HuH-7 (cell line): Measurements from ENCODE around the gene PWWP2A.
"Not testable (repeated sequence)": the region's sequence is repeated elsewhere in the genome, so short reads cannot be mapped to it uniquely, and the experiment has no call there.

Experiments
- DNase-seq: peaks from one replicate; pipeline ENCODE4 v3.0.0; 2011; ENCODE audit warnings: low spot score

PWWP2A gene

GRCh38 chr5:160119142-160119904 lies at the start of gene PWWP2A:
Gene PWWP2A, minus strand, starts transcription at chr5:160119450. Its CDS starts 62 bp downstream, at chr5:160119388.
- peak; percentile 99 for DNase-seq

- peak; percentile 59 for DNase-seq
These were observed 48.4 kb upstream of the PWWP2A start for GRCh38 chr5:160167624-160168165.

GRCh38 chr5:160166973-160167623 lies 47.8 kb upstream of the PWWP2A start:
- no peak for DNase-seq

- no peak for DNase-seq
These were observed 47.1 kb upstream of the PWWP2A start for GRCh38 chr5:160166069-160166972.

- DNase-seq, result no peak
These were observed 46.2 kb upstream of the PWWP2A start for GRCh38 chr5:160165137-160166068.

- no peak for DNase-seq
These were observed 43.7 kb upstream of the PWWP2A start for GRCh38 chr5:160162910-160163309.

GRCh38 chr5:160161626-160162025 lies 42.4 kb upstream of the PWWP2A start:
- no peak for DNase-seq

- not testable (repeated sequence) for DNase-seq
These were observed 41.6 kb upstream of the PWWP2A start for GRCh38 chr5:160160875-160161274.

GRCh38 chr5:160159991-160160792 lies 40.9 kb upstream of the PWWP2A start:
- DNase-seq, result no peak

GRCh38 chr5:160158087-160158486 lies 38.8 kb upstream of the PWWP2A start:
- DNase-seq, result no peak

GRCh38 chr5:160155017-160155750 lies 35.9 kb upstream of the PWWP2A start:
- DNase-seq, result no peak

- DNase-seq, result no peak
These were observed 33.7 kb upstream of the PWWP2A start for GRCh38 chr5:160152901-160153300.

GRCh38 chr5:160152287-160152686 lies 33.0 kb upstream of the PWWP2A start:
- DNase-seq, result no peak

GRCh38 chr5:160151017-160151416 lies 31.8 kb upstream of the PWWP2A start:
- DNase-seq, result no peak

GRCh38 chr5:160150381-160150780 lies 31.1 kb upstream of the PWWP2A start:
- DNase-seq, result no peak

GRCh38 chr5:160144436-160144835 lies 25.2 kb upstream of the PWWP2A start:
- DNase-seq, result not testable (repeated sequence)

GRCh38 chr5:160134332-160134731 lies 15.1 kb upstream of the PWWP2A start:
- no peak for DNase-seq

- no peak for DNase-seq
These were observed 14.7 kb upstream of the PWWP2A start for GRCh38 chr5:160133918-160134304.

- no peak for DNase-seq
These were observed 14.0 kb upstream of the PWWP2A start for GRCh38 chr5:160133071-160133917.
